ENCODE results near the gene FERMT2. TPM values are rescaled to one million over a fixed set of nuclear protein-coding genes. Genes with fewer than 3 reads are reported as not detected.

Gene FERMT2
- total and polyA plus RNA-seq, 2 experiments from 2014 or later, result 108 to 148 TPM

- no peak for TF ChIP-seq ZNF462 (CRISPR knock-in tag; IDR thresholded peaks at IDR 0.05)
- TF ChIP-seq JUNB (IDR thresholded peaks at IDR 0.05; ENCODE audit: unreplicated experiment), result no peak
- TF ChIP-seq STAT1 (IDR thresholded peaks at IDR 0.05; ENCODE audit: unreplicated experiment), result no peak
- TF ChIP-seq ZNF331 (CRISPR knock-in tag; IDR thresholded peaks at IDR 0.05; ENCODE audit: low read depth), result no peak
- no peak for TF ChIP-seq POLR2AphosphoS5 (IDR thresholded peaks at IDR 0.05; ENCODE audit: low read depth)
- no peak for TF ChIP-seq EZH2 (IDR thresholded peaks at IDR 0.05; ENCODE audit: low read depth, unreplicated experiment)
Measured at GRCh38 chr14:52879958-52880357, 70.9 kb downstream of the FERMT2 start (continued).

- Histone ChIP-seq H3K79me2 (replicated peaks; ENCODE audit: insufficient read depth) (no peaks in the 10 kb centered on the region), H3K27ac (ENCODE audit: low read depth) (peak overlapping the region; percentile 72; the same call in 1 of the 2 replicates), H3K4me2 (no peak overlapping the region), H2AFZ (no peak overlapping the region), H3K9me2 (ENCODE audit: insufficient read depth) (no peaks in the 10 kb centered on the region), H3K36me3 (ENCODE audit: insufficient read depth) (no peaks in the 10 kb centered on the region), H3F3A (replicated peaks; ENCODE audit: low read depth) (no peaks in the 10 kb centered on the region), H3K27me3 (ENCODE audit: insufficient read depth) (no peaks in the 10 kb centered on the region), H3K4me1 (ENCODE audit: insufficient read depth) (peaks cover 51% of the 10 kb centered on the region), H4K20me1 (replicated peaks; ENCODE audit: insufficient read depth) (no peaks in the 10 kb centered on the region), H3K4me3 (no peak overlapping the region)
- DNase-seq (ENCODE audit: low spot score), result no peak
- Mint-ChIP-seq H3K27me3 (ENCODE audit: insufficient read depth, low read depth, poor library complexity) (peaks cover 3% of the 10 kb centered on the region), H3K36me3 (ENCODE audit: low read depth) (peaks cover 50% of the 10 kb centered on the region), H3K4me1 (peaks cover 61% of the 10 kb centered on the region), H3K4me3 (no peak overlapping the region), H3K9me3 (no peaks in the 10 kb centered on the region), H3K27ac (0 out of 2 replicates have a peak overlapping the region, but pooled peaks have one; percentile 92)
- ATAC-seq, result no peak
- TF ChIP-seq JUNB (IDR thresholded peaks at IDR 0.05; ENCODE audit: unreplicated experiment), result no peak
- no peak for TF ChIP-seq ZNF114 (CRISPR knock-in tag; IDR thresholded peaks at IDR 0.05)
- TF ChIP-seq CREB1 (CRISPR knock-in tag; IDR thresholded peaks at IDR 0.05; ENCODE audit: low read depth), result no peak
- no peak for TF ChIP-seq POLR2AphosphoS5 (IDR thresholded peaks at IDR 0.05; ENCODE audit: low read depth)
- TF ChIP-seq ZNF462 (CRISPR knock-in tag; IDR thresholded peaks at IDR 0.05), result no peak
- TF ChIP-seq STAT1 (IDR thresholded peaks at IDR 0.05; ENCODE audit: unreplicated experiment), result no peak
- TF ChIP-seq EZH2 (IDR thresholded peaks at IDR 0.05; ENCODE audit: low read depth, unreplicated experiment), result no peak
Measured at GRCh38 chr14:52878946-52879345, 71.9 kb downstream of the FERMT2 start.

Data from GM23338 (cell line).